NCI-H82 treated with DMSO at 0.1 percent for 48 hours (cell line): Measurements from ENCODE around the gene CAB39L.
A peak's percentile ranks its signal among the peaks of the same experiment; 100 is the strongest.

ENCODE experiments used
- DNase-seq: peaks from one replicate; lab custom pipeline; 2025; ENCODE audit not compliant: unreplicated experiment; lab: John Stamatoyannopoulos, UW

CAB39L gene

DNA sequence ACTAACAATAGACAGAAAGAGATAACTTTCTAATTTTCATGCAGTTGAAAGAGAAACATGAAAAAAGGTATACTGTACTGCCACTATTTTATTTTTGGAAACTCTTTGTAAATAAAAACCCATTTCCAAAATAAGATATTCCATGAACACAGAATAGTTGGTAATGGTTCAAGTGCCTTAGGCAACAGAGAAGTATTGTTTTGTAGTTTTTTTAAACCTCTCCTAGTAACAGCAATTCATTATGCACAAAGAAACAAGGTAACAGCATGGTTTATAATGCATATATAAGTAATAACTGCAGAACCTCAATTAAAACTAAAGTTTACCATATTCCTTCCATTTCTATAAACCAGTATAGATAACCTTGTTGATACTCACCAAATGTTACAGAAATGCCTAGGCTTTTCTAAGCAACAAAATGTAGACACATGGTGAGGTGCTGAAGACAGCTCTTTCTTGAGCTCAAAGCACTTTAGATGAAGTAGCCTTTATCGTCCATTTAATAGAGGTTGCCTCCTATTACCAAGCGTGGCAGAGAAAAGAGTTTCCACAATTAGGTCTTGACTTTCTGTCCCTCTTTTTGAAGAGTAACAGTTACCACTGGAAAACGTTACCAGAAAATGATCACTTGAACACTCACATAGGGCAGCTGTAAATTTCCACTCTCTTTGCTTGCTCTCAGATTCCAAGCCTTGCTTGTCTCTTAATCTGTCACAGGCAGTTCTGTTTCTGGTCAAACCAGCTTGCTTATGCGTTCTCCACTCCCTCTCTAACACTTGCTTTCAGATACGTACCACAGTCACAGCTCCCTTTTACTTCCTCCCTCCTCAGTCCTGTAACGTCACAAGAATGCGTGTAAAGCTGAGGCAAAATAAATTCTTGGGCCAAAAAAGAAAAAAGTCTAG lies 42.9 kb downstream of the CAB39L start:
- no peak for DNase-seq

- DNase-seq: no peak
Measured at GRCh38 chr13:49399801-49400472, 43.9 kb downstream of the CAB39L start.

DNA sequence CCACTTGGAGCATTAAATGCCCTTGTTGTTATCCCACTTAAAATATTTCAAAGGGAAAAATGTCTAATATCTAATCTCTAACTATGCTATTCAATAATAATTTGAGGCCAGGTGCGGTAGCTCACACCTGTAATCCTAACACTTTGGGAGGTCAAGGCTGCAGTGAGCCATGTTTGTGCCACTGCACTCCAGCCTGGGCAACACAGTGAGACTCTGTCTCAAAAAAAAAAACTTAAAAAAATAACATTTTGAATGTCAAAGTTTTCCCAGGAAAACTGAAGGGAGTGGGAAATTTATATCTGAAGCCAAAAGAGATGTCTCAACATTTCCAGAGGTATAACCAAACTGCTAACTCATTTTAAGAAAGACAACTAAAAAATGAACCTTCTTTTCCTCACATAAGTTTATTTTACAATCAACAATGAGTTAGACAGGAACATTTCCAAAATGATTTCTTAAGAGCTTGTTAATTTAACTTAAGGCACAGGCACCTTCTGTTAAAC lies 47.9 kb downstream of the CAB39L start:
- no peak for DNase-seq

GRCh38 chr13:49395451-49395865 lies 48.4 kb downstream of the CAB39L start:
- DNase-seq: no peak

- DNase-seq: no peak
Measured at GRCh38 chr13:49388091-49388635, 55.7 kb downstream of the CAB39L start.

DNA sequence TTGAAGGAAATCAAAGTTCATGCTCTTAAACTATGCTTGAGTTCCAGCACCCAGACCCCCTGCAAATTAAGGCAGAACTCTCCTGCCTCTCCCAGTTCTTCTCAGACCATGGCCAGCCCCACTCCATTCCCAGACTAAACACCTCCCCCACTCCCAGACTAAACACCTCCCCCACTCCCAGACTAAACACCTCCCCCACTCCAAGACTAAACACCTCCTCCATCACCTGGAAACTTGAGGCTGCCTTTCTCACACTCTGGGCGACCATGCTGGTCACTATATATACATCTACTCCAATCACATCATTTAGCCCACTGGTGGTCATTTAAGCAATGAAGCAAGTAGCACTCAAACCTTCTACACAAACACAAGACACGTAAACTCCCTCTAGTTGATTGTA lies 57.2 kb downstream of the CAB39L start:
- DNase-seq: no peak

GRCh38 chr13:49376121-49376520 lies 67.7 kb downstream of the CAB39L start:
- DNase-seq: no peak

DNA sequence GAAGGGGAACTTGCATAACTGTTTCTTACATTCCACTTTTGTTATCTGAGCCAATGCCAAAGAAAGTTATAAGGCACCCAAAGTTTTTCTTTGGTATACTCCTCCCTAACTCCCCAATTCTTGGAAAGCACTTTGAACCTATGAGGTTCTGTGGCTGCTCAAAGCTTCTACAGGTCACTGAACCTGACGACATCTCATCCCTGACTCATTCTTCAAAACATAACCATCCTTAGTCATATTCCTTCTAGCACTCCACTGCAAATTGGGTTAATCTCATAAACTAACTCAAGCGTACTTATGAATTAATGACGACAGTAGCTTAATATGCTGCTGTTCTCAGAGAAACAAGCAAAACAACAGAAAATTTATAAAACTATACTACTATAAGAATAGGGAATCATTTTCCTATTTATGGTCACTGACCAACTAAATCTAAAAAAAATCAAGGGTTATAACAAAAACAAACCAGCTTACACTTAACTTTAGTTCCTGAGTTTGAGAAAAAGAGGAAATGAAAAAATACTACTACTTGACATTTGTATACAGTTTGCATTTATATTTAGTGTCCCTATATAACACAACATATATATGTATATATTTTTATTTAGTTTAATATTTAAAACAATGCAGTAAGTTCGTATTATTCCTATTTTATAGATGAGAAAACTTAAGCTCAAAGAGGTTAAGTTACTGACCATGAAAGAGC lies 69.1 kb downstream of the CAB39L start:
- DNase-seq: no peak

DNA sequence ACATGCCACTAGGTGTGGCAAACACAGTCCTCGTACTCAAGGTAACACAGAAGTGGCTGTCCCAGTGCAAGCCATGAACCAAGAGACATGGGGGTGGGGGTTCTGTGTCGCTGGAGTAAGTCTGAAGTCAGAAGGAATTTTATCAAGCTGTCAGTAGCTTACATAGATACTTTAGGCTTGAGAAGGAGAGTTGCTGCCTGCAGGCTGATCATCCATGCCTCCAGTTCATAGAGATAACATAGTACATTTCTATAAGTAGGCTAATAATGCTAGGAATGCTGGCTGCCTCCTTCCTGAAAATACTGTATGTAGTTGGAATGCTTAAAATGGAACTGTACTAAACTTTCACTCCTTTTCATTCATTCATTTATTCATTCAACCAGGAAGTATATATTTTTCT lies 70.1 kb downstream of the CAB39L start:
- DNase-seq: no peak

DNA sequence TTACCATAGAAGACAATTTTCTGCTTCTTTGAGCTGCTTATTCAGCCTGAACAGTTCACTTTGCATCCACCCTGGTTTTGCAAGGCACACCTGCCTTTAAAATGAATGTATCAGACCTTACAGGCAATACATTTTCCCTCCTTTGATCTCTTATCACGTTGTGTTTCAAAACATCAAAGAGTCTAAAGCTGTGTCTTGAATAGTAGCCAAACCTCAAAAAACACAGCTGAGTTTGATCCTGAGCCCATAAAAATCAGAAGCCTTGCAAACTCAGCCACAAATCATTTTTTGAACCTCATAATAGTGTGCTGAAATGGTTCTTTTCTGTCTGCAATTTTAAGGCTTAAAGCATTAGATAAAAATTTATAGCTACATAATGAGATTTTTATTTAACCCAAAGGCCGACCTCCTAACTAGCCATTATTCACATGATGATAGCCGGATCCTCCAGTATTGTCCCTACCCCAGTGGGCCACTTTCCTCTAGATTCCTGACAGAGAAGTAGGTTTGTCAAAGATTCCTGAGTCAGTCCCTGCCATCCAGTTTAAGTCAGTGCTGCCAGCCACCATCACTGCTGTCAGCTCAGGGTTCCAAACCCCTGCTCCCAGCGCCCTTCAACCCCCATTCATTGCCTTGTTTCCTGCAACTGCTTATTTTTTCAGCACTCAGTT lies 71.8 kb downstream of the CAB39L start:
- no peak for DNase-seq

- no peak for DNase-seq
Measured at GRCh38 chr13:49370371-49370770, 73.5 kb downstream of the CAB39L start.

DNA sequence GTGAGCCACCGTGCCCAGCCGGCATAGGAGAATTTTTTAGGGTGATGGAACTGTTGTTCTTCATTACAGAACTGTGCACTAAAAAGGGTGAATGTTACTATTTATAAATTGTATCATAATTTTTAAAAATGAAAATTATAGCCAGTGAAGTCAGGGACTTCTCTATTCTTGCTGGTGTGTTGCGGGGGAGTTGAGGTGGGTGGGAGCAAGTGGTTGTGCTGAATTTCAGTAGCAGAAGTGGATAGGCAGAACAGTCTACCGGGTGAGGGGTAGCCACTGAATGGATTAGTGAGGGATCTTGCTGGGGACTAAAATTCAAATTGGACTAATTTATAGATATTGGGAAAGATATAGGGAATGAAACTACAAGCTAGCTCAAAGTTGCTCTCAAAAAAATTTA lies 74.0 kb downstream of the CAB39L start:
- DNase-seq: no peak

DNA sequence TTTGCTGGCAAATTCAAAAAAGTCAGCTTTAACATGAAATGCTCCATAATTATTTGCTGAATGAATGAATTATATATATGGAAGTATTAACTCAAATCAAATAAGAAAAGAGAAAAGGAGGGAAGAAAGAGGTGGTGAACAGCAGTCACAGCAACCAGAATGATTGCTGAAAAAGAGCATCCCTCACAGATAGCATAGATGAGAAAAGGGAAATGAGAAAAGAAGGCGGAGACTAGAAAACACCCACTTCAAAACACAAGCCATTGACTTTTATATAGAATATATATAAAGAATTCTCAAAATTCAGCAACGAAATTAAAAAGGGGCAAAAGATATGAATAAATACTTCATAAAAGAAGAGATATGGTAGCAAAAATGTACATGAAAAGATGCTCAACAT lies 75.2 kb downstream of the CAB39L start:
- DNase-seq: no peak

DNA sequence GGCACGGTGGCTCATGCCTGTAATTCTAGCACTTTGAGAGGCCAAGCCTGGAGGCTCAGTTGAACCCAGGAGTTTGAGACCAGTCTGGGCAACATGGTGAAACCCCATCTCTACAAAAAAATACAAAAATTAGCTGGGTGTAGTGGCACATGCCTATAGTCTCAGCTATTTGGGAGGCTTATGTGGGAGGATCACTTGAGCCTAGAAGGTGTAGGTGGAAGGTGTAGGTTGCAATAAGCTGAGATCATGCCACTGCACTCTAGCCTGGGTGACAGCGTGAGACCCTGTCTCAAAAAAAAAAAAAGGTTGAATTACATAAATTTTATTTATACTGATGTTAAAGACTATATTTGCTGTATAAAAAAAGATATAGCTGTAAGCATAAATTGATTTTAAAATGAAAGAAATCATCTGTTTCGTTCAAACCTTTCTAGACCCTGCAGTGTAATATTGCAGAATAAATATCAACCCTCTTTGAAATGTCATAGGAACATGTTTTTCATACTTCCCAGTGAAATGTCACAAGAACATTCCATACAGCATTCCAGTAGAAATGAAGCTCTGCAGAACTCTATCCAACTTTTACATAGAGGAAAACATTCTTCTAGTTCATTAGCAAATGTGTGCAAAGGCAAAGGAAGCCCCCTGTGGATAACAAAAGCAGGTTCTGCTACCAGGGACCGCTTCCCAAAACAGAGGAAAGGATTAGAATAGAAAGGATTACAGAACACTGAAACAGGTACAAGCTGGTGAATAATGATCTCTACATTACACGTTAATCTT lies 76.0 kb downstream of the CAB39L start:
- peak; percentile 76 for DNase-seq

- DNase-seq: no peak
Measured at GRCh38 chr13:49366841-49367240, 77.0 kb downstream of the CAB39L start.

DNA sequence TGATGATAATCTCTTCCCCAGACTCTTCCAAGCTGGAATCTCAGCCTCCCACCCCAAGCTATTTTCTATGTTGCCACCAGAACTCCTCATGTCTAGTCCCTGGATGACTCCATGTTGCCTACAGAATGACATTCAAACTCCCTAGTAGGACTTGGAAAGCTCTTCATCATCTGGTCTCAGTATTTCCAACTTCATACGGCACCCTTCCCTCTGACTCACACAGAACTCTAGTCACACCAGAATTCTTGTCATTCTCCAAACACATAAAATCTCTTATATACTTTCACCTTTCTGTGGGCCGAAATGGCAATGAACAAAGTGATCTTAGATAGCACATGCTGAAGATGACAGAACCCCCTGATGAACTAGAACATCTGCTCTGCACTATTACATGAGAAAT lies 86.2 kb downstream of the CAB39L start:
- no peak for DNase-seq

DNA sequence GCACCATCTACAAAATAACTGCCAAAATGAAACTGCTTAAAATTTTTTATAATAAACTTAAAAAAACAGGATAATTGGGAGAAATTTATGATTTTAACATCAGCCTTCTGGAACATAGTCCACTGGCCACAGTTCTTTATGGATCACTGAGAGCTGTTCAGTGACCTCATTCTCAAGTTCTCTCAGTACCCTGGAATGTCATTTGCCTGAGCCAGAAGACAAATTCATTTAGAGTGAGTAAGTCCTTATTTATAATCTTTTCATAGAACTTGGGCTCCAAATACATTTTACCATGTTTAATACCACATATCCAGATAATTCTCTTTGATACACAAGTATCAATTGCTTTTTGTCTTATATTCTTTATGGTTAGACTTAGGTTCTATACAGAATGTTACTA lies 87.6 kb downstream of the CAB39L start:
- DNase-seq: no peak

DNA sequence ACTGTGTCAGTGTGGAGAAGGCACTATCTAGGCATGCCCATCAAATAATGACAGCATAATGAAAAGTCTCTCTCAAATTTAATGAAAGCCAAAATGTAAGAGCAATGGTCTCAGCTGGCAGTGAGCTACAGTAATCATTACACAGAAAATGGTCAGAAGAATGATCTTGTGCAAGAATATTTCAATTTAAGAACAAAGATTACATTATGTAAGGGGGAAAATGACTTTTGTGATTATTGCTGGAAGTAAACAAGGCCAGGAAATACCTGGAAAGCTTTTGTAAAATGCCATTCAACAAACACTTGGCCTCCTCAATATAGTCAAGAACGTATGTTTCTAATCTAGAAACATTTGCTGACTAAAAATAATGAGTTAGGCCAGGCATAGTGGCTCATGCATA lies 89.1 kb downstream of the CAB39L start:
- no peak for DNase-seq

GRCh38 chr13:49353908-49354307 lies 90.0 kb downstream of the CAB39L start:
- DNase-seq: no peak

- no peak for DNase-seq
Measured at GRCh38 chr13:49351871-49352270, 92.0 kb downstream of the CAB39L start.
